Breast epithelium (tissue), 4 donors: ENCODE measurements around the gene ADH1A. TPM values are rescaled to one million over a fixed set of nuclear protein-coding genes. Genes with fewer than 3 reads are reported as not detected.

Experiments used
- DNase-seq, 2 donors: peaks; one replicate each; pipeline ENCODE4 v3.0.0-alpha.2; 2019; ENCODE audit warnings: low spot score in 2 of 2
- H3K27ac ChIP-seq, 2 donors: fragments of 200-600 bp; sonication (generic) in 1 of 2; one replicate each; pipeline ENCODE4 v1.5.1; 2016 to 2019; ENCODE audit warnings: mild to moderate bottlenecking in 1 of 2
- H3K27me3 ChIP-seq, 2 donors: fragments of 200-600 bp; sonication (generic) in 1 of 2; one replicate each; pipeline versions ENCODE4 v1.5.1 to v1.6.0; 2017 to 2019; ENCODE audit warnings: control low read depth in 1 of 2, mild to moderate bottlenecking in 1 of 2
- H3K36me3 ChIP-seq: fragments of 200-600 bp; one replicate; pipeline ENCODE4 v1.5.1; 2019
- H3K4me1 ChIP-seq, 2 donors: fragments of 200-600 bp; sonication (generic); one replicate each; pipeline ENCODE4 v1.5.1; 2016 to 2019; ENCODE audit warnings: control low read depth in 1 of 2
- H3K4me3 ChIP-seq, 3 donors: fragments of 200-600 bp; sonication (generic); 1 replicate in 2 of 3; 2 replicates in 1 of 3; pipeline ENCODE4 v1.5.1; 2016 to 2019; ENCODE audit warnings: mild to moderate bottlenecking in 3 of 3, moderate library complexity in 2 of 3
- H3K9me3 ChIP-seq, 2 donors: fragments of 200-600 bp; sonication (generic) in 1 of 2; one replicate each; pipeline ENCODE4 v1.5.1; 2016 to 2019; ENCODE audit warnings: control low read depth in 1 of 2
- CTCF ChIP-seq, 3 donors: fragments of 450-650 bp; IDR thresholded peaks; one replicate each; pipeline ENCODE4 v1.5.1; 2016 to 2017; ENCODE audit warnings: antibody characterized with exemption in 3 of 3, mild to moderate bottlenecking in 3 of 3, moderate library complexity in 3 of 3
- POLR2A ChIP-seq: fragments of 450-650 bp; IDR thresholded peaks from one replicate; pipeline ENCODE4 v1.6.1; 2016; ENCODE audit warnings: antibody characterized with exemption, mild to moderate bottlenecking, moderate library complexity
- POLR2AphosphoS5 ChIP-seq, 3 donors: sonication (generic); formaldehyde crosslinking; IDR thresholded peaks; one replicate each; pipeline ENCODE4 v1.6.1; 2017; ENCODE audit warnings: antibody characterized with exemption in 3 of 3
- intact Hi-C: fragments of 100-400 bp; cut with DNase I; formaldehyde crosslinking; loops from one replicate; pipeline ENCODE4 v1.15.1; 2023; ENCODE audit warnings: low total_unique reads
- total RNA-seq, 3 donors: library from RNA; depleted of rRNA; stranded (reverse); fragments of >200 nt; gene quantifications; one replicate each; pipeline ENCODE4 v1.1.0, GENCODE V29; 2016

The ADH1A gene
- total RNA-seq, 3 donors from 2014 or later: 0.66 to 2.3 TPM; not detected in 1

- DNase-seq: no peak
- Histone ChIP-seq H3K36me3 (no peaks in the 10 kb centered on the region), H3K4me1 (no peaks in the 10 kb centered on the region), H3K4me3 (no peak overlapping the region), H3K27ac (no peak overlapping the region), H3K27me3 (no peaks in the 10 kb centered on the region), H3K9me3 (no peaks in the 10 kb centered on the region)
- intact Hi-C loops: no loop called here
- TF ChIP-seq CTCF (IDR thresholded peaks at IDR 0.05) (no peak), POLR2AphosphoS5 (IDR thresholded peaks at IDR 0.05) (no peak), POLR2A (no peak)
Measured at GRCh38 chr4:99281261-99281660, 9.5 kb downstream of the ADH1A start.

- Histone ChIP-seq H3K27ac (no peak overlapping the region), H3K4me3 (no peak overlapping the region), H3K4me1 (no peaks in the 10 kb centered on the region), H3K36me3 (no peaks in the 10 kb centered on the region), H3K9me3 (no peaks in the 10 kb centered on the region), H3K27me3 (no peaks in the 10 kb centered on the region)
- intact Hi-C loops: no loop called here
- TF ChIP-seq POLR2AphosphoS5 (IDR thresholded peaks at IDR 0.05) (no peak), CTCF (IDR thresholded peaks at IDR 0.05) (no peak), POLR2A (no peak)
- DNase-seq: no peak
Measured at GRCh38 chr4:99276417-99276816, 14.4 kb downstream of the ADH1A start.

GRCh38 chr4:99275885-99276284, 14.9 kb downstream of the ADH1A start:
- no peak for DNase-seq
- TF ChIP-seq CTCF (IDR thresholded peaks at IDR 0.05) (no peak), POLR2A (no peak), POLR2AphosphoS5 (IDR thresholded peaks at IDR 0.05) (no peak)
- Histone ChIP-seq H3K27ac (no peak overlapping the region), H3K9me3 (no peaks in the 10 kb centered on the region), H3K4me3 (no peak overlapping the region), H3K4me1 (no peaks in the 10 kb centered on the region), H3K36me3 (no peaks in the 10 kb centered on the region), H3K27me3 (no peaks in the 10 kb centered on the region)
- intact Hi-C loops: no loop called here

GRCh38 chr4:99275050-99275449, 15.7 kb downstream of the ADH1A start:
- TF ChIP-seq CTCF (IDR thresholded peaks at IDR 0.05) (no peak), POLR2A (no peak), POLR2AphosphoS5 (IDR thresholded peaks at IDR 0.05) (no peak)
- H3K27ac ChIP-seq: no peak overlapping the region
- no peaks in the 10 kb centered on the region for H3K36me3 ChIP-seq
- intact Hi-C loops: no loop called here
- no peak for DNase-seq
- no peak overlapping the region for H3K4me3 ChIP-seq
- no peaks in the 10 kb centered on the region for H3K27me3 ChIP-seq
- peaks cover 0 to 4% of the 10 kb centered on the region in 2 donors for H3K9me3 ChIP-seq
- no peaks in the 10 kb centered on the region for H3K4me1 ChIP-seq

- Histone ChIP-seq H3K27ac (no peak overlapping the region), H3K27me3 (no peaks in the 10 kb centered on the region), H3K36me3 (no peaks in the 10 kb centered on the region), H3K4me1 (no peaks in the 10 kb centered on the region), H3K9me3 (peaks cover 0 to 6% of the 10 kb centered on the region in 2 donors), H3K4me3 (no peak overlapping the region)
- DNase-seq: no peak
- intact Hi-C loops: no loop called here
- TF ChIP-seq CTCF (IDR thresholded peaks at IDR 0.05) (no peak), POLR2A (no peak), POLR2AphosphoS5 (IDR thresholded peaks at IDR 0.05) (no peak)
Measured at GRCh38 chr4:99273704-99274103, 17.1 kb downstream of the ADH1A start.
